Loucy (cell line): ENCODE results near the gene FNDC1.

Source experiments
- H2AFZ ChIP-seq: fragments of 200-600 bp; sonication (generic); 2 replicates; pipeline ENCODE4 v1.6.0; 2016; ENCODE audit warnings: antibody characterized with exemption, mild to moderate bottlenecking, low read length, moderate library complexity
- H3F3A ChIP-seq: fragments of 200-600 bp; 2 replicates; pipeline ENCODE4 v1.6.0; 2016; ENCODE audit warnings: antibody characterized with exemption, low read depth, mild to moderate bottlenecking
- H3K27me3 ChIP-seq: fragments of 200-600 bp; sonication (generic); 2 replicates; pipeline ENCODE4 v1.6.1; 2014; ENCODE audit warnings: low read length, mild to moderate bottlenecking; ENCODE audit not compliant: insufficient read depth, poor library complexity, severe bottlenecking
- H3K36me3 ChIP-seq: fragments of 200-600 bp; sonication (generic); 2 replicates; pipeline ENCODE4 v1.6.1; 2016; ENCODE audit warnings: low read length; ENCODE audit not compliant: insufficient read depth
- H3K4me1 ChIP-seq: fragments of 200-600 bp; sonication (generic); 2 replicates; pipeline ENCODE4 v1.5.1; 2014; ENCODE audit warnings: low read length, mild to moderate bottlenecking; ENCODE audit not compliant: insufficient read depth, poor library complexity, severe bottlenecking
- H3K4me2 ChIP-seq: fragments of 200-600 bp; sonication (generic); 2 replicates; pipeline ENCODE4 v1.6.0; 2014; ENCODE audit warnings: antibody characterized with exemption, low read length, low read depth, mild to moderate bottlenecking; ENCODE audit not compliant: poor library complexity, severe bottlenecking
- H3K4me3 ChIP-seq: fragments of 200-600 bp; sonication (generic); 2 replicates; pipeline ENCODE4 v1.5.1; 2014; ENCODE audit warnings: low read length, mild to moderate bottlenecking, mixed read lengths; ENCODE audit not compliant: poor library complexity, severe bottlenecking
- H3K79me2 ChIP-seq: fragments of 200-600 bp; sonication (generic); 2 replicates; pipeline ENCODE4 v1.6.1; 2014; ENCODE audit warnings: low read length; ENCODE audit not compliant: insufficient read depth
- H3K9ac ChIP-seq: fragments of 200-600 bp; sonication (generic); 2 replicates; pipeline ENCODE4 v1.6.0; 2014; ENCODE audit warnings: mild to moderate bottlenecking, low read depth, low read length, moderate library complexity; ENCODE audit not compliant: poor library complexity, severe bottlenecking
- H3K9me2 ChIP-seq: fragments of 200-600 bp; sonication (generic); replicated peaks from 2 replicates; pipeline ENCODE4 v1.6.1; 2016; ENCODE audit warnings: low read depth, low read length, mixed read lengths
- H3K9me3 ChIP-seq: fragments of 200-600 bp; sonication (generic); 2 replicates; pipeline ENCODE4 v1.6.1; 2014; ENCODE audit warnings: mild to moderate bottlenecking, antibody characterized with exemption, low read length, low read depth; ENCODE audit not compliant: insufficient read depth
- H4K20me1 ChIP-seq: fragments of 200-600 bp; sonication (generic); 2 replicates; pipeline ENCODE4 v1.6.0; 2014; ENCODE audit warnings: antibody characterized with exemption, low read length, mild to moderate bottlenecking; ENCODE audit not compliant: insufficient read depth, poor library complexity, severe bottlenecking
- CTCF ChIP-seq: fragments of 200-600 bp; sonication (generic); conservative IDR thresholded peaks from 2 replicates; pipeline ENCODE4 v1.5.1; 2014; ENCODE audit warnings: mild to moderate bottlenecking, antibody characterized with exemption, low read length
- EZH2phosphoT487 ChIP-seq: fragments of 200-600 bp; IDR thresholded peaks from 2 replicates; pipeline ENCODE4 v1.6.1; 2018; ENCODE audit warnings: antibody characterized with exemption, mild to moderate bottlenecking, moderate library complexity, borderline replicate concordance

FNDC1 gene

DNA sequence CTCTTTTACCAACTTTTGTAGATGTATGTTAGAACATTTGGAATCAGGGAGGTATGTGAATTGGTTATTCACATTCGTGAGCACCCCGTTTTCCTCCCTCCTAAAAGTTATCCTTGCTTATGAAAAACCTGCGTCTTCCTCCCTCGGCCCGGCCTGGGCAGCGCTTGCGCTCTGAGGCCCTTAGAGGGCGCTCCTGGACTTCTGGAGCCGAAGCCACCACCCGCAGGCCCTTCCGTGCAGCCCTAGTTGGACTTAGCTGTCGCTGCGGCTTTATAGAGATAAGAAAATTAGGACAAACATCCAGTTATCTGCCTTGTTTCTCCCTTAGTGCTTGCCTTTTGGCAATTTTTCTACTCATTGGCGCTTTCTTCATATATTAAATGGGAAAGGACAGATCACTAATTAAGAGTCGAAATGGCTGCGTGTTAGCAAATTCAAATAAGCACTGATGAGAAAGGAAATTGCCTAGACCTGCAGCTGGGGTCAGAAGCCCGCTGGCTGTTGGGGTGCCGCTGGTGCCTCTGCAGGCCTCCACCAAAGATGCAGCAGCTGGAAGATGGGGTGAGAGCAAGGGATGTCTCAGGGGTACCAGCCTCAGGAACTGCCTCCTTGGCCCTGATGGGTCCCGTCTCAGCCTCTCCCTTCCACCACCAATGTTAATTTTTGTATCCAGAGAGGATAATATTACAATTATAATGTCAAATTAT lies 5.2 kb downstream of the FNDC1 start:
- Histone ChIP-seq H3F3A (no peaks in the 10 kb centered on the region), H3K79me2 (no peaks in the 10 kb centered on the region), H3K9ac (no peak overlapping the region), H3K4me3 (no peak overlapping the region), H3K4me1 (no peaks in the 10 kb centered on the region), H3K27me3 (no peaks in the 10 kb centered on the region), H2AFZ (peak overlapping the region; percentile 53), H3K9me3 (no peaks in the 10 kb centered on the region), H3K4me2 (peak overlapping the region; percentile 19), H3K9me2 (no peaks in the 10 kb centered on the region), H3K36me3 (no peaks in the 10 kb centered on the region), H4K20me1 (no peaks in the 10 kb centered on the region)
- peak; percentile 99 for TF ChIP-seq CTCF
- TF ChIP-seq EZH2phosphoT487 = no peak

- Histone ChIP-seq H3F3A (no peaks in the 10 kb centered on the region), H3K36me3 (no peaks in the 10 kb centered on the region), H3K9ac (no peak overlapping the region), H3K4me2 (no peak overlapping the region), H3K4me1 (no peaks in the 10 kb centered on the region), H3K9me3 (no peaks in the 10 kb centered on the region), H3K27me3 (no peaks in the 10 kb centered on the region), H3K79me2 (no peaks in the 10 kb centered on the region), H2AFZ (no peak overlapping the region), H3K9me2 (no peaks in the 10 kb centered on the region), H4K20me1 (no peaks in the 10 kb centered on the region), H3K4me3 (no peak overlapping the region)
- TF ChIP-seq CTCF = no peak
- no peak for TF ChIP-seq EZH2phosphoT487
Observed at GRCh38 chr6:159176913-159177312, 7.7 kb downstream of the FNDC1 start.

GRCh38 chr6:159178847-159179246 lies 9.6 kb downstream of the FNDC1 start:
- Histone ChIP-seq H3K4me3 (no peak overlapping the region), H3K9me3 (no peaks in the 10 kb centered on the region), H2AFZ (no peak overlapping the region), H4K20me1 (no peaks in the 10 kb centered on the region), H3K9ac (no peak overlapping the region), H3K36me3 (no peaks in the 10 kb centered on the region), H3K79me2 (no peaks in the 10 kb centered on the region), H3K4me2 (no peak overlapping the region), H3K9me2 (no peaks in the 10 kb centered on the region), H3F3A (no peaks in the 10 kb centered on the region), H3K27me3 (no peaks in the 10 kb centered on the region), H3K4me1 (no peaks in the 10 kb centered on the region)
- TF ChIP-seq CTCF (no peak), EZH2phosphoT487 (no peak)
